Activated CD4-positive, CD25-positive, alpha-beta regulatory T cell (primary cell): ENCODE measurements around the gene GHR.

Source experiments
- DNase-seq, 4 experiments: peaks; one replicate each; lab custom pipeline; 2025; lab: John Stamatoyannopoulos, UW

GHR gene

GRCh38 chr5:42462083-42462482, 38.8 kb downstream of the GHR start:
- no peak for DNase-seq

- no peak for DNase-seq
Measured at GRCh38 chr5:42467572-42467971, 44.3 kb downstream of the GHR start.

DNA sequence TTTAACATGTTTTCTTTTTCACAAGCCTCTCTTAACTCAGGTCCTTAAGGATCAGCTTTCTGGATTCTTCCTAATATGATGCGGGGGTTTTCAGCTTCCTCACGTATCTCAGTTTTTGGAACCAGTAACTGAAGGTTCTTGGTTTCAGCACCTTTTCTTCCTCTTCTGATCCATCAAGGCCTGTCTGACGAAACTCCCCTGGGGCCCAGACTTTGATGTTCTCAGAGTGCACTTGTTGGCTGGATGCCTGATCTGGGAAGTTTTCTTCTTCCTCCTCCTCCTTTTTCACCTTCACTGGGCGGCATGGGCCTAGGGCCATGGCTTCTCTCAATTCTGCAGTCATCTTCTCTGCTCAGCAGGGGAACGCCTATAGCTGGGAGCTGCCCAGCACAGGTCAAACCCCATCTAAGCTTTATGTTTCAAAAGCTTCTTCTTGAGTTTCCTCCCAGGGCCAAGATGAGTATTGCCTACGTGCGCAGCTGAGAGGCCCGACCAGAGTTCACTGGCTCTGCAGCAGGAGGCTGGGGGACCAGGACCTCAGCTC, 44.8 kb downstream of the GHR start:
- DNase-seq = no peak

- DNase-seq = no peak
Measured at GRCh38 chr5:42483472-42484154, 60.4 kb downstream of the GHR start.

- DNase-seq = no peak
Measured at GRCh38 chr5:42487077-42487476, 63.8 kb downstream of the GHR start.

DNA sequence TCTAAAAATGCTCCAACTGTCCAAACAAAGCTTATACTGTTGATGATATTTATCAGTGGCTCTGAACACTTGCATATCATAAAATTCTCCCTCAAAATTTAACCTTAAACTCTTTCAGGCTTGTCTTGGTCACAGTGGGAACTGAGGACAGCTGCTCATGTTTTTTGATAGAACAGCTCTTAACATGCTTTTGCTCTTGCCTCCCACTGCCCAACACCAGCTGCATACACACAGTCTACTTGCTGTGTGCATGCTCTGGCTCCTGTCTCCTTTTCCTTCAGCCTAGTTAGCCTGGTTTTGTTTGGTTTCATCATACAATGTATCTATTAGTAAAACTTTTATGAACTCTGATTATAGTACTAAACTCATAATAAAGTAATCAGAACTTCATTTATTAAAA, 64.6 kb downstream of the GHR start:
- DNase-seq = no peak

DNA sequence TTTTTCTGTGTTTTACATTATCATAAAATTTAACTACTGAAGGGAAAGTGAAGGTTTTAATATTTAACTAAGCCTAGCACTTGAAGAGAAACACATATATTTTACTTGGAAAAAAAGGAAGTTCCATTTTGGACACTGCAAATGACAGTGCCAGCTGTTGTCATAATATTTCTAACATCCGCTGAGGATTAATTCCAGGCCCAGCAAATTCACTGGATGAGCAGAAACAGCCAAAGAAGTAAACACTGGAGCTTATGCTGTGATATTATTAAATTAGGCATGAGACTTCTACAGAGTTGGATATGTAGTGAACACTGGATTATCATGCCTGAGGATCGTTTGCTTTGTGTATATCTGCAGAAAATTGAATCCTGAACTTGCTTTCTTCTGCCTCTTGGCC, 67.6 kb downstream of the GHR start:
- DNase-seq = no peak

- DNase-seq = no peak
Measured at GRCh38 chr5:42491699-42492098, 68.5 kb downstream of the GHR start.

- no peak for DNase-seq
Measured at GRCh38 chr5:42492974-42493373, 69.7 kb downstream of the GHR start.

DNA sequence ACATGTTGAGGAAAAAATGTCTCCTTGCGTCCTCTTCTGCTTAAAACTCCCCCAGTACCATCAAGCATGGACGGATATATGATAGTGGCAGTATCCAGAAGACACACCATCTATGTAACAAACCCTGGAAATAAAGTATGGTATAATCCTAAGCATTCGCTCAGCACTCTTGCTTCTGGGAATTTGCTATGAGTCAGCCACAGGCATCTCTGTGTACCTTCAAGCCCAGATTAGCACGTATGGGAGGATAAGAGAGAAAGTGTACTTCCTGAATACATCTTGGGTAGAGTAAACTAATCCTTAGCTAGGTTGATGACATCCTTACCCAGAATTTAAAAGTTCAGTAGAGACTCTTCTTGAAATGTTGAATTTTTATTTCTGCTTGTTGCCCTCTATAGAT, 71.2 kb downstream of the GHR start:
- no peak for DNase-seq

DNA sequence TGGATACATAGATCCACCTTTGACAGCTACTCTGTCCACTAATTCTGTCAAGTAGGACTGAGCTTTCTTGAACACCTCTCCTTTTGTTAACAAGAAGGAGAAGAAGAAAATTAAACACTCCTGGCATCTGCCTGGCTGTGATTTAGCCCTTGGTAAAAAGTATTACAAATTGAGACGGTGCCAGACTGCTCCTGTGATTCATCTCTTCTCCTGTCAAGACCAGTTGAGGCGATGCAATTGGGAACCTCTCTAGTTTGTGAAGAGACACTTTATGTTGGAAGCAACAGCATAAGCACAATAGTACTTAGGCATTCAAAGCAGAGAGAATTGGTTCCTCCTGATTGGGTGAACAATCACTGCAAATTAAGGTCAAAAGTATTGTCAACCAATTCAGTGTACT, 72.7 kb downstream of the GHR start:
- DNase-seq = no peak

DNA sequence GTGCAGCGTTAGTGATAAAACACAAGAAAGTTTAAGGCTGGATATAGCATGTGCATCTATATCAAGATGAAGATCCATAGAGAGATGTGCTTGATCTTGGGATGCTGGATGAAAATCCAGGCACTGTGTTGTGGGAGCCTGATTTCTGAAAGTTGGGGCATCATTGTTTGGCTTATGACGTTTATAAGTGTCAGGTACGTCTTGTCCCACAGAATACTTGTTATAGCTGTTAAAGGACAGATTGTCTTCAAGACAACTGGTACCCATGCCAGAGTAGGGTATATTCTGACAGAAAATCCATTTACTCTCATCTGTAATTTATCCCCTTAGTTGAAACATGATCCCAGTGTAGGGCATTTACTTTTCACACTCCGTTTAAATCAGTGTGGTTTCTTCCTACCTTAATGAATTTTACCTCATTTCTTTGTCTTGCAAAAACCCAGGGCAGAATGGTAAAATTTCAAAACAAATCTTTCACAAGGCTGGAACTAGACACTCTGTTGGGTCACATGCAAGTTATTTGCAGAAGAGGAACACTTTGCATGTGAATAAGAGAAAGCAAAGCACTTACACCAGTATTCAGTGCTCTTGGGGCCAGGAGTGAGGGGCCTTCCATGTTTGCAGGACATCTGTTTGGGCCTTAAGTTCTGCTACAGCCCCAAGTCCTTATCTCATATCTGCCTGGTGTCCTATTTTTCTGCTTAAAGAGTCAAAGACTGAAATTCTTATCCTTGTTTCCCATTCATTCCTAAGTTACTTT, 73.3 kb downstream of the GHR start:
- no peak for DNase-seq

GRCh38 chr5:42498000-42498399, 74.8 kb downstream of the GHR start:
- no peak for DNase-seq

GRCh38 chr5:42499016-42499415, 75.8 kb downstream of the GHR start:
- DNase-seq = no peak

DNA sequence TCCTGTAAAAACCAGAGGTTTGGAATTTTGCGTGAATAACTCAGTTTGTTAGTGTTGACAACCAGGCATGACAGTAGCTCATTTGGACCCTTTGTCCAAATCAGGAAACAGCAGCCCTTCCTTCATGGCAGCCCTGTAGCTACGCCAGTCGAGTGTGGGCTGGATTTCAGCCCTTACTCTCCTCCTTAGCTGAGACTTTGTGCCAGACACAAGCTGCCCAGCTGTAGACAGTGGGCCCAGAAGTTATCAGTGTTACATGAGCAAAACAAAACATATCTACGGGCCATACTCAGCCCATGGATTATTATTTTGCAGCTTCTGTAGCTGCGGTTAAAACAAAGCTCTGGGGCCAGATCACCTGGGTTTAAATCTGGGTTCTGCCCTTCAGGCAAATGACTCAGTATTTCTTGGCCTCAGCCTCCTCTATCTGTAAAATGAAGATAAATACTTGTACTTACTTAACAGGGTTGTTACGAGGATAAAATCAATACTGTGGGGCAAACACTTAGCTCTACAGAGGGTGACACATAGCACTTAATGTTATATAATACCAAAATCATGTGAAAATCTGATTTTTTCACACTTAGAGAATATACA, 76.9 kb downstream of the GHR start:
- no peak for DNase-seq

DNA sequence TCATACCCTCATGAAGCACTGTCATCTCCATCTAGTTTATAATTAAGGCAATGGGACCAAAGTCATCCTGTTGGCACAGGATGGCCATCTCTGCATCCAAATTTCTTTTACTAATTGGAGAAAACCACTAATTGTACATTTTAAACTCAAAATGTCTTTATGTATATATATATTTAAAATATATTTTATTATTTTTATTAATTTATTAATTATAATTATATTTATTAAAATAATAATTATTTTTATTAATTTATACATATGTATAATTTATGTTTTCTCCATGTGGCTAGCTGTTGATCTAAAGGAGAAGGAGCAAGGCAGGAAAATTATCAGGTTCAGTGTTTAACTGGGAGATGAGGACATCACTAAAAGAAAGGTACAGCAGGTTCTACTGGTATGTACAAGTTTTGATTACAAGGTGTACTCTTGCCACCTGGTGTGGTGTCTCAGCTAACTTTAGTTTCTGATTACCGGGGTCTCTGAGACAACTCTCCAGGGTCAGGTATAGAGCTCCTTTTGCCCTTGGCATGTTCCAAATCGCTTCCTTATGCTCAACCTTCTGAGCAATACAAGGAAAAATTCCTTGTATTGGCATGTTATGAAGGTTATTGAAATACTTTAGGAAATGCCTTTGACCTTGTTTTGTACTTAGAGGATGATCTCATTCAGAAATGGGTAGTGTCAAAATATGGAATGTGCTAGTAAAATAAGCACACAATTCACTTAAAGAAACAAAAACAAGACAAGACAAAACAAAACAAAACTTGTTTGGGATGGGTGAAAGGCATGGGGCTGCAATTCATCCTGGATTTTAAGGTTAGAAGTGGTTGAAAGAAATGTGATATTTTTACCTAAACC, 79.6 kb downstream of the GHR start:
- no peak for DNase-seq

DNA sequence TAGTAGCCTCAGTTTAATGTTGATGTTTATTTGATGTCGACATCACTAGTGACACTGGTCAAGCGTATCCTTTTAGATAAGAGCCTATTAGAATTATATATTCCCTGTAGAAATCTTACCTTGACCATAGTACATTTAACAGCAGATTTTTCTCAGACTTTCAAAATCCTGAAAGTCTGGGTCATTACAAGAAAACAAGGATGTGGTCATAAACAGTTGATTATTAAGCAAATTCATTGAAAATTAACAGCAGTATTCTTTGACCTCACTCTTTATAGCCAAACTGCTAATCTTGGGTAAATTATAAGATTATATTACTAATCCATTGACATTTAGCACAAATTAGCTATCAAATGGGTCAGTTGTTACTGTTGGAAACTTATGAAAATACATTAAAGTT, 83.4 kb downstream of the GHR start:
- no peak for DNase-seq

- no peak for DNase-seq
Measured at GRCh38 chr5:42507451-42508097, 84.3 kb downstream of the GHR start.

- DNase-seq = no peak
Measured at GRCh38 chr5:42513246-42513645, 90.0 kb downstream of the GHR start.

- no peak for DNase-seq
Measured at GRCh38 chr5:42514754-42515153, 91.5 kb downstream of the GHR start.

DNA sequence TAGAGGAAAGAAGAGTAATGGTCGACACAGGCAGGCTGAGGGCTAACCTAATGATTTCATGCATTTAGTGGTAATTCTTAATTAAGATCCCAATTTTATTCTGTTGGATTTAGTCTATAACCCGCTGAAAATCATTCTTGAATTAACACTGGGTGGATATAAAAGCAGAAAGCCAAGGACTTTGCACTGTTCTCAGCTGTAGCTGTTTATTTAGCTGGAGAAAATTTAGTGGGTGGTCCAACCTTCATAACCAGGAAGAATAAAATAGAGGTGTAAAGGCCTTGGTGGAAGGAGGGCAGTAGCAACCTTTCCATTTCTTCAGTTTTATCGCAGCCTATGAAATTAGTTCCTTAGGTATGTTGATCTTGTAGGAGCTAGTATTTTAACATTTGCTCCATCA, 92.3 kb downstream of the GHR start:
- no peak for DNase-seq
